A673 (cell line): ENCODE data around the gene C1QTNF9. TPM values are rescaled to one million over a fixed set of nuclear protein-coding genes. Genes with fewer than 3 reads are reported as not detected.
A peak's percentile ranks its signal among the peaks of the same experiment; 100 is the strongest.
"Not testable (repeated sequence)": the region's sequence is repeated elsewhere in the genome, so short reads cannot be mapped to it uniquely, and the experiment has no call there.

ENCODE experiments used
- BruUV-seq: library from RNA; stranded (reverse); fragments of 400-500 nt; replicated peaks from 2 replicates; lab custom pipeline; 2021; lab: Mats Ljungman, UMichigan
- CTCF ChIA-PET: fragments of 300-600 bp; sonication (Branson Sonifier 250); formaldehyde crosslinking; loops from one replicate; lab custom pipeline; 2022; ENCODE audit warnings: antibody characterized with exemption; lab: Charles Lee
- POLR2A ChIA-PET: fragments of 300-600 bp; sonication (Branson Sonifier 250); formaldehyde crosslinking; loops from one replicate; lab custom pipeline; 2022; ENCODE audit warnings: antibody characterized with exemption; ENCODE audit not compliant: low non-redundant PET; lab: Charles Lee
- DNase-seq: peaks from one replicate; pipeline ENCODE4 v3.0.0-alpha.2; 2015; ENCODE audit warnings: low spot score
- H3K27ac ChIP-seq: fragments of 200-600 bp; sonication (generic); 2 replicates; pipeline ENCODE4 v1.5.1; 2016; ENCODE audit warnings: mixed run types, low read depth, mild to moderate bottlenecking, mixed read lengths, antibody characterized with exemption, low read length; ENCODE audit not compliant: poor library complexity, severe bottlenecking
- H3K27me3 ChIP-seq: fragments of 200-600 bp; sonication (generic); replicated peaks from 2 replicates; pipeline ENCODE4 v1.6.1; 2017; ENCODE audit warnings: mixed run types, low read depth, mild to moderate bottlenecking, mixed read lengths, antibody characterized with exemption, low read length; ENCODE audit not compliant: insufficient read depth, poor library complexity
- H3K36me3 ChIP-seq: fragments of 200-600 bp; sonication (generic); 2 replicates; pipeline ENCODE4 v1.6.1; 2016; ENCODE audit warnings: mixed run types, mild to moderate bottlenecking, mixed read lengths, antibody characterized with exemption, low read length; ENCODE audit not compliant: insufficient read depth, poor library complexity, severe bottlenecking
- H3K4me1 ChIP-seq: fragments of 200-600 bp; sonication (generic); 2 replicates; pipeline ENCODE4 v1.6.1; 2017; ENCODE audit warnings: mixed run types, mild to moderate bottlenecking, mixed read lengths, antibody characterized with exemption, low read length; ENCODE audit not compliant: insufficient read depth, poor library complexity, severe bottlenecking
- H3K4me3 ChIP-seq: fragments of 200-600 bp; sonication (generic); 2 replicates; pipeline ENCODE4 v1.5.1; 2016; ENCODE audit warnings: low read depth, mixed run types, mild to moderate bottlenecking, mixed read lengths, low read length; ENCODE audit not compliant: poor library complexity, severe bottlenecking
- H3K9me3 ChIP-seq: fragments of 200-600 bp; sonication (generic); 2 replicates; pipeline ENCODE4 v1.6.1; 2016; ENCODE audit warnings: mixed run types, low read depth, mild to moderate bottlenecking, mixed read lengths, antibody characterized with exemption, low read length; ENCODE audit not compliant: poor library complexity, severe bottlenecking
- CTCF ChIP-seq: fragments of 300-800, 200-600 bp; sonication (generic); conservative IDR thresholded peaks from 2 replicates; pipeline ENCODE4 v1.5.1; 2017; ENCODE audit warnings: low read depth, mild to moderate bottlenecking, antibody characterized with exemption, low read length, moderate library complexity, mixed read lengths
- EZH2 ChIP-seq: fragments of 200-600 bp; sonication (generic); IDR thresholded peaks from 2 replicates; pipeline ENCODE4 v1.6.1; 2017; ENCODE audit warnings: borderline replicate concordance, low read depth, mild to moderate bottlenecking, mixed read lengths, antibody characterized with exemption, low read length; ENCODE audit not compliant: poor library complexity, severe bottlenecking
- intact Hi-C: fragments of 100-400 bp; cut with micrococcal nuclease; formaldehyde crosslinking; loops from one replicate; pipeline ENCODE4 v1.10.0; 2022; ENCODE audit not compliant: unreplicated experiment
- total RNA-seq: library from RNA; stranded (reverse); gene quantifications from 2 replicates; pipeline ENCODE4 v1.2.3, GENCODE V29; 2021

C1QTNF9 gene
- total RNA-seq, 1 experiment from 2014 or later = 0.34 TPM

GRCh38 chr13:24313439-24313838 is 4.1 kb downstream of the C1QTNF9 start:
- Histone ChIP-seq H3K4me3 (no peak overlapping the region), H3K36me3 (no peaks in the 10 kb centered on the region), H3K4me1 (no peaks in the 10 kb centered on the region), H3K27me3 (no peaks in the 10 kb centered on the region), H3K27ac (no peak overlapping the region), H3K9me3 (no peaks in the 10 kb centered on the region)
- TF ChIP-seq EZH2 = no peak
- peak; percentile 45 for TF ChIP-seq CTCF
- no peak for DNase-seq
- ChIA-PET POLR2A (no interaction called here), CTCF (no interaction called here)
- intact Hi-C loops = no loop called here
- no TSS peak for BruUV-seq

- POLR2A ChIA-PET, H3K27me3 ChIP-seq, intact Hi-C loops, BruUV-seq, H3K36me3 ChIP-seq, CTCF ChIA-PET, H3K4me3 ChIP-seq, H3K9me3 ChIP-seq, DNase-seq, H3K4me1 ChIP-seq, H3K27ac ChIP-seq: not testable (repeated sequence)
These were observed 8.5 kb downstream of the C1QTNF9 start for GRCh38 chr13:24317835-24318234.

- DNase-seq, H3K4me3 ChIP-seq, H3K36me3 ChIP-seq, H3K27ac ChIP-seq, CTCF ChIA-PET, POLR2A ChIA-PET, intact Hi-C loops, H3K4me1 ChIP-seq, BruUV-seq, H3K27me3 ChIP-seq, H3K9me3 ChIP-seq: not testable (repeated sequence)
These were observed 9.5 kb downstream of the C1QTNF9 start for GRCh38 chr13:24318878-24319277.

GRCh38 chr13:24319641-24320040 is 10.3 kb downstream of the C1QTNF9 start:
- CTCF ChIA-PET, H3K36me3 ChIP-seq, BruUV-seq, H3K27me3 ChIP-seq, intact Hi-C loops, POLR2A ChIA-PET, DNase-seq, H3K27ac ChIP-seq, H3K4me1 ChIP-seq, H3K9me3 ChIP-seq, H3K4me3 ChIP-seq: not testable (repeated sequence)

- DNase-seq, H3K36me3 ChIP-seq, H3K9me3 ChIP-seq, CTCF ChIA-PET, H3K4me3 ChIP-seq, H3K27ac ChIP-seq, BruUV-seq, POLR2A ChIA-PET, intact Hi-C loops, H3K4me1 ChIP-seq, H3K27me3 ChIP-seq: not testable (repeated sequence)
These were observed 12.0 kb downstream of the C1QTNF9 start for GRCh38 chr13:24321416-24321815.
